ENCODE results near the gene TTC39C.

GRCh38 chr18:24049142-24049541, 34.6 kb downstream of the TTC39C start:
- TF ChIP-seq CTCF (conservative IDR thresholded peaks at IDR 0.05; ENCODE audit: low read depth, low read length) (no peak), EZH2 (IDR thresholded peaks at IDR 0.05; ENCODE audit: low read length, unreplicated experiment) (no peak), EZH2phosphoT487 (IDR thresholded peaks at IDR 0.05; ENCODE audit: borderline replicate concordance, low read length) (no peak)

All from PC-3 (cell line).